AG10803 (cell line): ENCODE measurements around the gene CRLF1.
A peak's percentile ranks its signal among the peaks of the same experiment; 100 is the strongest.

Experiments used
- DNase-seq: peaks from one replicate; pipeline ENCODE4 v3.0.0; 2010; ENCODE audit warnings: low read depth
- H3K4me3 ChIP-seq: 2 replicates; pipeline ENCODE4 v1.5.1; 2011; ENCODE audit warnings: mild to moderate bottlenecking, low read length, control low read depth
- CTCF ChIP-seq: conservative IDR thresholded peaks from 2 replicates; pipeline ENCODE4 v1.5.1; 2011; ENCODE audit warnings: mild to moderate bottlenecking, low read length, control low read depth, inconsistent platforms

Gene CRLF1

GRCh38 chr19:18650468-18651041, 44.0 kb upstream of the CRLF1 start:
- TF ChIP-seq CTCF = no peak; the same call in 1 of the 2 replicates
- no peak overlapping the region; the same call in 1 of the 2 replicates for H3K4me3 ChIP-seq
- DNase-seq = peak; percentile 70

- DNase-seq = peak; percentile 33
- H3K4me3 ChIP-seq = no peak overlapping the region; the same call in 1 of the 2 replicates
- TF ChIP-seq CTCF = no peak
Measured at GRCh38 chr19:18650021-18650390, 43.4 kb upstream of the CRLF1 start.

- DNase-seq = peak; percentile 32
- no peak overlapping the region for H3K4me3 ChIP-seq
Measured at GRCh38 chr19:18649371-18650020, 42.9 kb upstream of the CRLF1 start.

GRCh38 chr19:18648973-18649315, 42.3 kb upstream of the CRLF1 start:
- no peak overlapping the region for H3K4me3 ChIP-seq
- no peak for TF ChIP-seq CTCF
- DNase-seq = no peak

More at GRCh38 chr19:18649371-18650020, 42.9 kb upstream of the CRLF1 start:
- TF ChIP-seq CTCF = no peak

- no peak overlapping the region for H3K4me3 ChIP-seq
- DNase-seq = no peak
- no peak for TF ChIP-seq CTCF
Measured at GRCh38 chr19:18647807-18648206, 41.2 kb upstream of the CRLF1 start.

GRCh38 chr19:18647371-18647767, 40.8 kb upstream of the CRLF1 start:
- H3K4me3 ChIP-seq = no peak overlapping the region
- no peak for TF ChIP-seq CTCF
- DNase-seq = no peak
